Right lobe of liver (tissue), 6 donors: Measurements from ENCODE around the gene TAS2R13. TPM values are rescaled to one million over a fixed set of nuclear protein-coding genes. Genes with fewer than 3 reads are reported as not detected.

Source experiments
- ATAC-seq, 4 donors: fragments of 200-7000 bp; cut with Tn5 transposase; one replicate each; pipeline ENCODE4 v1.9.1; 2020; ENCODE audit warnings: mild to moderate bottlenecking in 4 of 4, moderate library complexity in 4 of 4
- DNase-seq, 3 donors: peaks; one replicate each; pipeline ENCODE4 v3.0.0-alpha.2; 2020
- H3K27ac ChIP-seq, 3 donors: fragments of 200-600 bp; one replicate each; pipeline ENCODE4 v1.8.0; 2022
- H3K27me3 ChIP-seq, 2 donors: fragments of 200-600 bp; one replicate each; pipeline ENCODE4 v1.8.0; 2022
- H3K36me3 ChIP-seq, 4 donors: fragments of 200-600 bp; sonication (generic) in 1 of 4; one replicate each; pipeline versions ENCODE4 v1.5.1 to v1.8.0; 2017 to 2022; ENCODE audit warnings: control low read depth in 1 of 4
- H3K4me1 ChIP-seq, 4 donors: fragments of 200-600 bp; sonication (generic) in 1 of 4; one replicate each; pipeline versions ENCODE4 v1.5.1 to v1.8.0; 2017 to 2022; ENCODE audit warnings: control low read depth in 1 of 4
- H3K4me3 ChIP-seq, 3 donors: fragments of 200-600 bp; one replicate each; pipeline ENCODE4 v1.8.0; 2022
- H3K9me3 ChIP-seq, 4 donors: fragments of 200-600 bp; sonication (generic) in 1 of 4; one replicate each; pipeline versions ENCODE4 v1.5.1 to v1.8.0; 2017 to 2022; ENCODE audit warnings: control low read depth in 1 of 4
- CTCF ChIP-seq, 4 donors: fragments of 200-600 bp in 3 of 4; fragments of 450-650 bp in 1 of 4; IDR thresholded peaks; one replicate each; pipeline versions ENCODE4 v1.5.1 to v1.8.0; 2016 to 2022; ENCODE audit warnings: antibody characterized with exemption in 4 of 4, mild to moderate bottlenecking in 2 of 4
- POLR2A ChIP-seq: fragments of 450-650 bp; IDR thresholded peaks from one replicate; pipeline ENCODE4 v1.6.1; 2017; ENCODE audit warnings: antibody characterized with exemption, mild to moderate bottlenecking
- WGBS: methylation state at CpG from one replicate; pipeline ENCODE4 v1.1.6; 2018; ENCODE audit warnings: low coverage, low lambda C conversion rate; ENCODE audit not compliant: insufficient coverage; ENCODE audit errors: missing lambda C conversion rate; 5-methylcytosine and 5-hydroxymethylcytosine counted together
- intact Hi-C, 2 donors: fragments of 100-400 bp; cut with DNase I; formaldehyde crosslinking; loops; one replicate each; pipeline versions ENCODE4 v1.11.2 to v1.14.1; 2022
- total RNA-seq, 6 experiments: library from RNA; depleted of rRNA in 2 of 6; stranded (reverse); fragments of >200 nt in 2 of 6; fragmentation: NEBNext Ultra II Directional in 3 of 6; extraction: Animal tissue kit (Norgen Biotek cat#: 25700) in 3 of 6; gene quantifications; one replicate each; pipeline versions ENCODE4 v1.1.0 to v1.2.4, GENCODE V29; 2016 to 2023
- donor health status: DM: no; HTN: yes; CAD: no.
- donor health status: DM: no; HTN: no; CAD: no.
- donor health status: DM: no; HTN: no; CAD: no.
- donor health status: DM: no; HTN: yes; CAD: no.
- donor health status: DM: no; HTN: yes; CAD: no.

The TAS2R13 gene
- total RNA-seq, 6 experiments from 2014 or later: 0.51 to 2.4 (median 0.81) TPM

GRCh38 chr12:10936506-10936905 is 27.1 kb upstream of the TAS2R13 start:
- no peak for DNase-seq
- H3K9me3 ChIP-seq: no peaks in the 10 kb centered on the region
- no peaks in the 10 kb centered on the region for H3K4me1 ChIP-seq
- no peak for ATAC-seq
- no peak overlapping the region for H3K27ac ChIP-seq
- WGBS: 75% methylated on average over 1 of the region's 1 CpG
- TF ChIP-seq CTCF (IDR thresholded peaks at IDR 0.05) (no peak), POLR2A (no peak)
- no peaks in the 10 kb centered on the region for H3K36me3 ChIP-seq
- H3K27me3 ChIP-seq: no peaks in the 10 kb centered on the region
- intact Hi-C loops: no loop called here
- no peak overlapping the region for H3K4me3 ChIP-seq

- ATAC-seq (peak; percentile 62 to 90 (median 76)), DNase-seq (no peak)
- WGBS: 67% methylated on average over 5 of the region's 5 CpGs
- no peaks in the 10 kb centered on the region for H3K27me3 ChIP-seq
- TF ChIP-seq POLR2A (no peak), CTCF (IDR thresholded peaks at IDR 0.05) (no peak)
- H3K36me3 ChIP-seq: no peaks in the 10 kb centered on the region
- intact Hi-C loops: no loop called here
- H3K4me3 ChIP-seq: no peak within 1 kb of the TSS
- no peaks in the 10 kb centered on the region for H3K4me1 ChIP-seq
- no peak within 1 kb of the TSS for H3K27ac ChIP-seq
- H3K9me3 ChIP-seq: no peaks in the 10 kb centered on the region
Measured at GRCh38 chr12:10928746-10929286, 19.5 kb upstream of the TAS2R13 start, which contains the start of gene PRH2. Gene PRH2, plus strand, starts transcription at chr12:10929236. Its CDS starts 38 bp downstream, at chr12:10929274.

GRCh38 chr12:10926269-10926668 is 16.9 kb upstream of the TAS2R13 start:
- H3K36me3 ChIP-seq: no peaks in the 10 kb centered on the region
- DNase-seq (no peak), ATAC-seq (no peak)
- no peaks in the 10 kb centered on the region for H3K4me1 ChIP-seq
- H3K27ac ChIP-seq: no peak overlapping the region
- no peaks in the 10 kb centered on the region for H3K27me3 ChIP-seq
- no peaks in the 10 kb centered on the region for H3K9me3 ChIP-seq
- intact Hi-C loops: no loop called here
- 91% methylated on average over 5 of the region's 5 CpGs for WGBS
- no peak overlapping the region for H3K4me3 ChIP-seq
- TF ChIP-seq CTCF (IDR thresholded peaks at IDR 0.05) (no peak), POLR2A (no peak)

GRCh38 chr12:10919809-10920208 is 10.4 kb upstream of the TAS2R13 start:
- Histone ChIP-seq H3K27me3 (no peaks in the 10 kb centered on the region), H3K27ac (no peak overlapping the region), H3K4me1 (no peaks in the 10 kb centered on the region), H3K36me3 (no peaks in the 10 kb centered on the region), H3K9me3 (no peaks in the 10 kb centered on the region), H3K4me3 (no peak overlapping the region)
- 100% methylated on average over 1 of the region's 1 CpG for WGBS
- TF ChIP-seq POLR2A: no peak
- no peak for TF ChIP-seq CTCF (IDR thresholded peaks at IDR 0.05)
- DNase-seq (no peak), ATAC-seq (no peak)
- intact Hi-C loops: no loop called here

GRCh38 chr12:10910380-10910779 is 1.0 kb upstream of the TAS2R13 start:
- no peaks in the 10 kb centered on the region for H3K27me3 ChIP-seq
- 64% methylated on average over 8 of the region's 8 CpGs for WGBS
- no peaks in the 10 kb centered on the region for H3K4me1 ChIP-seq
- intact Hi-C loops: no loop called here
- no peak for DNase-seq
- H3K36me3 ChIP-seq: no peaks in the 10 kb centered on the region
- no peaks in the 10 kb centered on the region for H3K9me3 ChIP-seq
- H3K27ac ChIP-seq: no peak overlapping the region
- no peak overlapping the region for H3K4me3 ChIP-seq
- no peak for ATAC-seq
- no peak for TF ChIP-seq POLR2A
- TF ChIP-seq CTCF (IDR thresholded peaks at IDR 0.05): no peak
